GM18907 (cell line): ENCODE data around the gene CNDP2.
"Not testable (repeated sequence)": the region's sequence is repeated elsewhere in the genome, so short reads cannot be mapped to it uniquely, and the experiment has no call there.

Experiments
- ATAC-seq: cut with Tn5 transposase; IDR thresholded peaks from one replicate; pipeline ENCODE4 v1.9.1; 2021; ENCODE audit warnings: mild to moderate bottlenecking, moderate library complexity; ENCODE audit not compliant: unreplicated experiment

Gene CNDP2

DNA sequence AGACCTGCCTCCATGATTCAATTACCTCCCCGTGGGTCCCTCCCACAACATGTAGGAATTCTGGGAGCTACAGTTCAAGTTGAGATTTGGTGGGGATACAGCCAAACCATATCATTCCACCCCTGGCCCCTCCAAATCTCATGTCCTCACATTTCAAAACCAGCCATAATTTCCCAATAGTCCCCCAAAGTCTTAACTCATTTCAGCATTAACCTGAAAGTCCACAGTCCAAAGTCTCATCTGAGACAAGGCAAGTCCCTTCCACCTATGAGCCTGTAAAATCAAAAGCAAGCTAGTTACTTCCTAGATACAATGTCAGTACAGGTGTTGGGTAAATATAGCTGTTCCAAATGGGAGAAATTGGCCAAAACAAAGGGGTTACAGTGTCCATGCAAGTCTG is 69.0 kb downstream of the CNDP2 start:
- ATAC-seq: not testable (repeated sequence)

- not testable (repeated sequence) for ATAC-seq
Measured at GRCh38 chr18:74565993-74566392, 69.8 kb downstream of the CNDP2 start.

GRCh38 chr18:74567822-74568221 is 71.7 kb downstream of the CNDP2 start:
- no peak for ATAC-seq

DNA sequence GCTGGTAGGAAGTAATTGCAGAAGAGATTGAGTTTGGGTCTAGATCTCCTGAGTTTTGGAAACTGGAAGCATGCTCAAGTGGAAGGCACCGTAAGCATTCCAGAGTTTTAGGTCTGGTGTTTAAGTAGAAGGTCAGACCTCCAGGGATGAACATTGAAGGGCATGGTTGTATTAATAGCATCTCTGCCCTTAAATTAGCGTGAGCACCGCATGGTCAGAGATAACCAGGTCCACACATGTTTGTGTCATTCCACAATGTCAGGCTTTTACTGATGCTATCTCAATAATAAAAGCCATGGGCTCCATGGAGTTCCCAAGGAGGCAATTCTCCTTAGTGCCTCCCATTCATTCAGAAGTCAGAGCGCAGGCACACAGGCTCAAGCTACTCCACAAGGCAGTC is 73.2 kb downstream of the CNDP2 start:
- no peak for ATAC-seq

- ATAC-seq: no peak
Measured at GRCh38 chr18:74570266-74570665, 74.1 kb downstream of the CNDP2 start.

GRCh38 chr18:74571895-74572680 is 75.9 kb downstream of the CNDP2 start:
- ATAC-seq: no peak

- no peak for ATAC-seq
Measured at GRCh38 chr18:74573053-74573452, 76.9 kb downstream of the CNDP2 start.
